GM21825 (cell line): ENCODE measurements around the gene ADRA1B.

Experiments
- ATAC-seq: cut with Tn5 transposase; IDR thresholded peaks from one replicate; pipeline ENCODE4 v1.9.1; 2021; ENCODE audit warnings: mild to moderate bottlenecking, moderate library complexity; ENCODE audit not compliant: unreplicated experiment

Gene ADRA1B

GRCh38 chr5:159901308-159901707 lies 15.0 kb upstream of the ADRA1B start:
- ATAC-seq = no peak

- ATAC-seq = no peak
These were observed 14.5 kb upstream of the ADRA1B start for GRCh38 chr5:159901772-159902171.

DNA sequence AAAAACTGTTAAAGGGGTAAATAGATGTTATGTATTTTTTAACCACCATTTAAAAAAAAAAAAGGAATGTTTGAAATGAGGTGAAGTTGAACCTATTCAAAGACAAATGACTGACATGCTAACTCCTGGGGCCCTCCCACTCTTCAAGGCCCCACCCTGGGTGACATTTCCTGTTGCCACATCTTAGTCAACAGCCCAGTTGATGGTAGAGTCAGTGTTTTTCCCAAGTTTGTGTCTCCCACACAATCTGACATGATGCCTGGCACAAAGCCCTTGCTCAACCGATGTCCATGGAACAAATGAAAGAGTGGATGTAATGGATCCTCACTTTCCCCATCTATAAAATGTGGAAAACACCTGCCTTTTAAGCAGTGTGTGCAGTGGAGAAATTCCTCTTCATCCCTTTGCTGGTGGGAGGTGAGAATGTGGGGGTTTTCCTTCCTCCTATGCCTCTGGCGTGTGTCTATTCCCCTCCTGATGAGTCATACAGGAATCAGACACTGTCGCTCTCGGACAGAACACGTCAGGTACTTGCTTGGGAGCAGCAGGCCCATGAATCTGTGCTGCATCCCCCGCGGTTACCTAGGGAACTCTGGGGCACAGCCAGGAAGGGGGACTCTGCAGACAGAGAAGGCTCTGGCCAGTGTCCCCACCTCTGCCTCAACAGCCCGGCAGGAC lies 13.7 kb upstream of the ADRA1B start:
- no peak for ATAC-seq

- ATAC-seq = no peak
These were observed 13.2 kb upstream of the ADRA1B start for GRCh38 chr5:159903131-159903530.

DNA sequence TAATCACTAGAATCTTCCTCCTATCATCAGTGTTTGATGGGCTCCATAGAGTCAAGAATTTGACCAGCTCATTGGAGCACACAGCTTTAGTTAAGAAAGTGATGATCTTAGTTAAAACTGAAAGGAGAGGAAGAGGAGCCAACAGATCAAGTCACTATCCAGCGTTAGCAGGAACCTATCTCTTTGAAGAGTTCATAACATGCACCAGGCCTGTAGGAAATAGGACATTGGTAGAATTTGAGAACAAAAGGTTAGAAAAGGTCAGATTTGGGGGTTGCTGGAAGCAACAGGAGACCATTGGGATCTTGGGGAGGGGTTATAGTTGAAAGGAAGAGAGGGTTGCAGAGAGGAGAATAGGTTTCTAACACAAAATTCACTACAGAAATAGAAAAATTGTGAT lies 11.4 kb upstream of the ADRA1B start:
- ATAC-seq = no peak

DNA sequence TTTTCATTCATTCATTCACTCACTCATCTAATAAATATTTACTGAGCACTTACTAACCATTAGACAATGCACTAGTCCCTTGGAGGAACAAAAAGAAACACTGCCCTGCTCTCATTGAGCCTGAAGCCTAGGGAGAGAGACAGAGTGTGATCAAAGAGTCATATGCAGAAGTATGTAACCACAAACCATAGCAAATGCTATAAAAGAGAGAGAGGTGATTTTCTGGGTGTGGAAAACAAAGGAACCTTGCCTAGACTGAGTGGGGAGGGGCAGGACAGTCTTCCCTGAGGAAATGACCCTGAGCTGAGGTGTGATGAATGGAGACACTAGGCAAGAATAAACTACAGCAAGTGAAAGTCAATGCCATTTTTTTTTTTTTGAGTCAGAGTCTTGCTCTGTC lies 10.8 kb upstream of the ADRA1B start:
- ATAC-seq = no peak

DNA sequence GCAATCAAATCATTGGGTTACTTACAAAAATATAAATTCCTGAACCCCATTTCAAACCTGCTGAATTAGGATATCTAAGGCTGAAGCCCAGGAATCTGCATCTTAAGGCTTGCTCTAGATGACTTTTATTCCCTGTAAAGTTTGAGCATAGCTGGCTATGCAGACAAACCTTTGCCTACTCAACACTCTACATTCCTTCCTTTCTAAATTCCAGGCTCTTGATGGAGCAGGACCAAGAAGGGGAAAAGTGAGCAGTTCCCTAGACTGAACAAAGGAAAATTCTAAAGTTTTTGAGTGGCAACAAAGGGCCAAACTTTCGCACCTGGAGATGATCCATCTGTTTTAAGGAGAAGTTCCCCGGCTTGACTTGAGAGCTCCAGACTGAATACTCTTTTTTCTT lies 9.8 kb upstream of the ADRA1B start:
- no peak for ATAC-seq

DNA sequence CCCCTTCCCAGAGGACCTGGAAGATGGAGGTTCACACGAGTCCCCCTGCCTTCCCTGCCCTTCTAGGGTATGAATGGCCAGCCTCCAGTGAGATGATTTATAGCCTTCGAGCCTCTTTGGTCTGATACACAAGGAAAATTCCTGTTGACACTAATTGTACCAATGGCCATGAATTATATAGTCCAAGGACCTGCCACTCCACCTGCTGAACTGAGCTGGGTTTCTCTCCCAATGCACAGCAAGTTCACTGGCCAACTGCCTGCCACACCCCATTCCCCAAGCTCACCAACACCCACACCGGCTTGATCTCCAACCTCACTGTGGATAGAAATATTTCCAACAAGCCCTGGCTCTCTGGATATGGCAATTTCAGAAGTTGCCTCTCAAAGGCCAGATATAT lies 9.3 kb upstream of the ADRA1B start:
- no peak for ATAC-seq

- ATAC-seq = no peak
These were observed 8.3 kb upstream of the ADRA1B start for GRCh38 chr5:159907689-159908590.

GRCh38 chr5:159908591-159908940 lies 7.7 kb upstream of the ADRA1B start:
- no peak for ATAC-seq

DNA sequence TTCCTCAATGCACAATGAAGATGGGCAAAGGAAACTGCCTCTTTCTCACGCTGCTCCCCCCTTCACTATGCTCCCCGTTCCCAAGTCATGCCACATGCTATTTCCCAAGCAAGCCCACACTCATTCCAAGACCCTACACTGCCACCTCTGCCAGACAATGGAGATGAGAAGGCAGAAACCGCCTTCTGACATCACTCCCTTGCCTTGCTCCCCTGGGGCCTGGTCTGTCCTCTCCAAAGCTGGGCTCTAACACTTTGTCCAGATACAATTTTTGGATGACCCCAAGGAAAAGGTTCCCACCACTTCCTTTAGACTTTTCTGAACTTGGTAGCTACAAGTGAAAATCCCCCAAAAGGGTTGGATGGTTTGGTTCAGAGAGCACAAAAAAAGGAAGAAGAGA lies 7.2 kb upstream of the ADRA1B start:
- no peak for ATAC-seq

DNA sequence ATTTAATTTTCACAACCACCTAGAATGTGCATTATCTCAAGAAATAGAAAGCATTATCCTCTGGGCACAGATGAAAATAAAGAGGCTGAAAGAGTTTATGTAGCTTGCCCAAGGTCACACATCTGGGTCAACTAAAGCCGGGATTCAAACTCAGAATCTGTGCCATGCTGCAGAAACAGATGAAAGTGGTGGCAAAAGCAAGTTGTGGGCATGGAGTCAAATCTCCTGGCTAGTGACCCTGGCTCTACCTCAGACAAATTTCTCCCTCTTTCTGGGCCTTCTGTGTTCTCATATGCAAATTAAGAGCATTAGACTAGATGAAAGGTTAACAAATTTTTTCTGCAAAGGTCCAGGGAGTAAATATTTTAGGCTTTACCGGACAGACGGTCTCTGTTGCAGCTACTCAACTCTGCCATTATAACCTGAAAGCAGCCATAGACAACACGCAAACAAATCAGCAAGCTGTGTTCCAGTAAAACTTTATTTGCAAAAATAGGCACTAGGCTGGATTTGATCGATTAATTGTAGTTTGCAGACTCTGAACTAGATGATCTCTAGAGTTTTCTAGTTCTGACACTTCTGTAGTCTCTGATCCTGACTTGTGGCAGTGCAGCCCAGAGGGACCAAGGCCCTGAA lies 6.0 kb upstream of the ADRA1B start:
- ATAC-seq = no peak

DNA sequence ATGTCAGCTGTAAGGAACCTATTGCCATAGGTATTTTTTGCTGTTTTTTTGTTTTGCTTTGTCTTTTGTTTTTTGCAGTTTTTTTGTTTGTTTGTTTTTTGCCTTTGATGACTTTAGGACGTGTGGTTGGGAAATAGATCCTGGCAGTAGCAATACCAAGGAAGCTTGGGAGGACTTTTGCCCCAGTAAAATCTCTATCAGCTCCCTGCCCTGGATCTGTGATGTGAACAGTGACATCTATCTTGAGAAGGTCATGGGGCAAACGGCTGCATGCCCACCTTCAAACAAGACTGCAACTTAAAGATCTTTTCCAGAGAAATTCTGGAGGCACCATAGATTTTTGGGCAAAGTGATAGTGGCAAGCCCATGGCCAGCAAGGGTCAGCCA lies 5.4 kb upstream of the ADRA1B start:
- ATAC-seq = no peak

- ATAC-seq = no peak
These were observed 4.9 kb upstream of the ADRA1B start for GRCh38 chr5:159911349-159911748.

DNA sequence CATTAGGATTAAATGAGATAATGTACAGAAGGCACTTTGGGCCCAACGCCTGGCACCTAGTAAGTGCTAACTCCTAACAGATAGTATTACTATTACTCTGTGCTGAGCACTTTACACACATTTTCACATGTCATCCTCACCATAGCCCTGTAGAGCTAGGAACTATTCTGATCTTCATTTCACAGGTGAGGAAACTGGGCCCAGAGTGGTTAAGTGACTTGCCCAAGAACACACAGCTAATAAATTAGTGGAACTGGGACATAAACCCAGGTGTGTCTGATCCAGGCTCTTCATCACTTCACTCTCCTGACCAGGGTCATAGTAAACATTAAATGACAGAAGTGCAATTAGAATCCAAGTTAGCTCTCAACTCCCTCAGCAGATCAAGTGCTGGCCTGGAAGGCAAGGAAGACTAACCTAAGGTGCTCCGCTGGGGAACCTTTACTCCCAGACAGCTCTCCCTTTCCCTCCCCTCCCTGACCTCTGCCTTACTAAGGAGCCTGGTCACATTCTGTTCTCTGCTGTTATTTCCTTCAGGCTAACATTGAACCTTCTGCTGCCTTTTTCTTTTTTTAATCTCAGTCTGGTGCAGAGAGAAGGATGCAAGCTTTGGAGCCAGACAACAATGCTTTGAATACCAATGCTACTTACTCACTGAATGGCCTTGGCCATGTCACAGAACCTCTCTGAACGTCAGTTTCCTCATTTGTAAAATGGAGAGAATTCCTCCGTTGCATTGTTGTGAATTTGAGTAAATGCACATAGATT lies 4.1 kb upstream of the ADRA1B start:
- no peak for ATAC-seq

GRCh38 chr5:159913048-159913447 lies 3.2 kb upstream of the ADRA1B start:
- ATAC-seq = no peak

DNA sequence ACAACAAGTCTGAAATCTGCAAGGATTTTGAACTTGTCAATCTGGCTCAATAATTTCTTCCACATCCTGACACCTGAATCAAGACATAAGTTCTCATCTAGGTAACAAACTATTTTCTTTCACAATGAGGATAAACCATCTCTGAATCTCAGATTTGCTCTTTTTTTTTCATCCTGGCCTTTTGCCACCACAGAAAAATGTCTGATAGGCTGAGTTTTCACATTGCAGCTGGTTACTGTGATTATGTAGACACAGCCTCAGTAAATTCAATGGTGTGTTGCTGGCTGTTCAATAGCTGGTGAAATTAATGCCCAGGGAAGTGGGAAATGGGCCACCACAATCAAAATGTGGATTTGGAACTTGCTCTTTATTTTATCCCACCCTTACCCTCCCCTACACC lies 2.8 kb upstream of the ADRA1B start:
- no peak for ATAC-seq

DNA sequence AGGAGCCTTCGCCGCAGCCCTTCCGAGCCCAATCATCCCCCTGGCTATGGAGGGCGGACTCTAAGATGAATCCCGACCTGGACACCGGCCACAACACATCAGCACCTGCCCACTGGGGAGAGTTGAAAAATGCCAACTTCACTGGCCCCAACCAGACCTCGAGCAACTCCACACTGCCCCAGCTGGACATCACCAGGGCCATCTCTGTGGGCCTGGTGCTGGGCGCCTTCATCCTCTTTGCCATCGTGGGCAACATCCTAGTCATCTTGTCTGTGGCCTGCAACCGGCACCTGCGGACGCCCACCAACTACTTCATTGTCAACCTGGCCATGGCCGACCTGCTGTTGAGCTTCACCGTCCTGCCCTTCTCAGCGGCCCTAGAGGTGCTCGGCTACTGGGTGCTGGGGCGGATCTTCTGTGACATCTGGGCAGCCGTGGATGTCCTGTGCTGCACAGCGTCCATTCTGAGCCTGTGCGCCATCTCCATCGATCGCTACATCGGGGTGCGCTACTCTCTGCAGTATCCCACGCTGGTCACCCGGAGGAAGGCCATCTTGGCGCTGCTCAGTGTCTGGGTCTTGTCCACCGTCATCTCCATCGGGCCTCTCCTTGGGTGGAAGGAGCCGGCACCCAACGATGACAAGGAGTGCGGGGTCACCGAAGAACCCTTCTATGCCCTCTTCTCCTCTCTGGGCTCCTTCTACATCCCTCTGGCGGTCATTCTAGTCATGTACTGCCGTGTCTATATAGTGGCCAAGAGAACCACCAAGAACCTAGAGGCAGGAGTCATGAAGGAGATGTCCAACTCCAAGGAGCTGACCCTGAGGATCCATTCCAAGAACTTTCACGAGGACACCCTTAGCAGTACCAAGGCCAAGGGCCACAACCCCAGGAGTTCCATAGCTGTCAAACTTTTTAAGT lies 819 bp downstream of the ADRA1B start:
- no peak for ATAC-seq

GRCh38 chr5:159917994-159918393 lies 1.7 kb downstream of the ADRA1B start:
- ATAC-seq = no peak

DNA sequence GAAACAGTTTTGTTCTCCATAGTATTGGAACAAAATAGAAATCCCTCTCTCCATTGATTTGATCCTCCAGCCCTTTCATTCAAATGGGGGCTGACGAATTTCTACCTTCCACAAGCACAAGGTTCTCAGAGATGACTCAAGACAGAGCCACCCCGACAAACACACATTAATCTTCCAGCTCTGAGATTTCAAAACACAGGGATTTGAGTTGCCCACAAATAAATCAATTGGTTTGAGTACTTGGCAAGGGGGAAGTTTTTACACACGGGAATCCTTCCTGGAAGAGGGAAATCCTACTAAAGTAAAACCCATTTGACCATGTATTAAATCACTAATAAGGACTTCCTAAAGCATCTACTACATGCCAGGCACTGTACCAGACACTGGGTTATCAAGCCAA lies 5.4 kb downstream of the ADRA1B start:
- ATAC-seq = no peak
